ENCODE measurements around the gene ZDHHC4.

The ZDHHC4 gene

GRCh38 chr7:6600093-6600492, 22.8 kb downstream of the ZDHHC4 start:
- H3K4me3 ChIP-seq (ENCODE audit: low read depth, low read length) = no peak overlapping the region
- TF ChIP-seq, protein P1, sequence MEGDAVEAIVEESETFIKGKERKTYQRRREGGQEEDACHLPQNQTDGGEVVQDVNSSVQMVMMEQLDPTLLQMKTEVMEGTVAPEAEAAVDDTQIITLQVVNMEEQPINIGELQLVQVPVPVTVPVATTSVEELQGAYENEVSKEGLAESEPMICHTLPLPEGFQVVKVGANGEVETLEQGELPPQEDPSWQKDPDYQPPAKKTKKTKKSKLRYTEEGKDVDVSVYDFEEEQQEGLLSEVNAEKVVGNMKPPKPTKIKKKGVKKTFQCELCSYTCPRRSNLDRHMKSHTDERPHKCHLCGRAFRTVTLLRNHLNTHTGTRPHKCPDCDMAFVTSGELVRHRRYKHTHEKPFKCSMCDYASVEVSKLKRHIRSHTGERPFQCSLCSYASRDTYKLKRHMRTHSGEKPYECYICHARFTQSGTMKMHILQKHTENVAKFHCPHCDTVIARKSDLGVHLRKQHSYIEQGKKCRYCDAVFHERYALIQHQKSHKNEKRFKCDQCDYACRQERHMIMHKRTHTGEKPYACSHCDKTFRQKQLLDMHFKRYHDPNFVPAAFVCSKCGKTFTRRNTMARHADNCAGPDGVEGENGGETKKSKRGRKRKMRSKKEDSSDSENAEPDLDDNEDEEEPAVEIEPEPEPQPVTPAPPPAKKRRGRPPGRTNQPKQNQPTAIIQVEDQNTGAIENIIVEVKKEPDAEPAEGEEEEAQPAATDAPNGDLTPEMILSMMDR (IDR thresholded peaks at IDR 0.05; ENCODE audit: low read depth, low read length) = no peak

GRCh38 chr7:6604458-6604857, 27.2 kb downstream of the ZDHHC4 start:
- no peak overlapping the region for H3K4me3 ChIP-seq (ENCODE audit: low read depth, low read length)
- TF ChIP-seq, protein P1 (IDR thresholded peaks at IDR 0.05; ENCODE audit: low read depth, low read length) = no peak

- TF ChIP-seq, protein P1 (IDR thresholded peaks at IDR 0.05; ENCODE audit: low read depth, low read length) = no peak
Observed at GRCh38 chr7:6606866-6607583, 29.8 kb downstream of the ZDHHC4 start.

GRCh38 chr7:6607651-6608051, 30.4 kb downstream of the ZDHHC4 start:
- H3K4me3 ChIP-seq (ENCODE audit: low read depth, low read length) = no peak overlapping the region
- TF ChIP-seq, protein P1 (IDR thresholded peaks at IDR 0.05; ENCODE audit: low read depth, low read length) = no peak

More at GRCh38 chr7:6606866-6607583, 29.8 kb downstream of the ZDHHC4 start:
- H3K4me3 ChIP-seq (ENCODE audit: low read depth, low read length) = no peak overlapping the region

- H3K4me3 ChIP-seq (ENCODE audit: low read depth, low read length) = no peak overlapping the region
- TF ChIP-seq, protein P1 (IDR thresholded peaks at IDR 0.05; ENCODE audit: low read depth, low read length) = no peak
Observed at GRCh38 chr7:6608081-6608480, 30.8 kb downstream of the ZDHHC4 start.

DNA sequence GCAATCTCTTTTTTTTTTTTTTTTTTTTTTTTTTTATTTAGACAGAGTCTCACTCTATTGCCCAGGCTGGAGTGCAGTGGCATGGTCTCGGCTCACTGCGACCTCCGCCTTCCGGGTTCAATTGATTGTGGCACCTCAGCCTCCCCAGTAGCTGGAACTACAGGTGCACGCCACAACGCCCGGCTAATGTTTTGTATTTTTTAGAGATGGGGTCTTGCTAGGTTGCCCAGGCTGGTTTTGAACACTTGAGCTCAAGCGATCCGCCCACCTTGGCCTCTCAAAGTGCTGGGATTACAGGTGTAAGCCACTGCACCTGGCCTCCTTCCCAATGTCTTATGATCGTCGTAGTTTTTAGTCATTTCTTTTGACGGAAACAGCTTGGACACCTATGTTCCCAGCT, 31.5 kb downstream of the ZDHHC4 start:
- TF ChIP-seq, protein P1 (IDR thresholded peaks at IDR 0.05; ENCODE audit: low read depth, low read length) = no peak
- no peak overlapping the region for H3K4me3 ChIP-seq (ENCODE audit: low read depth, low read length)

- TF ChIP-seq, protein P1 (IDR thresholded peaks at IDR 0.05; ENCODE audit: low read depth, low read length) = no peak
Observed at GRCh38 chr7:6612819-6613218, 35.6 kb downstream of the ZDHHC4 start.

More at GRCh38 chr7:6612819-6613218, 35.6 kb downstream of the ZDHHC4 start:
- H3K4me3 ChIP-seq (ENCODE audit: low read depth, low read length) = no peak overlapping the region
